Measurements from ENCODE around the gene CLDN16.
A peak's percentile ranks its signal among the peaks of the same experiment; 100 is the strongest.

The CLDN16 gene

DNA sequence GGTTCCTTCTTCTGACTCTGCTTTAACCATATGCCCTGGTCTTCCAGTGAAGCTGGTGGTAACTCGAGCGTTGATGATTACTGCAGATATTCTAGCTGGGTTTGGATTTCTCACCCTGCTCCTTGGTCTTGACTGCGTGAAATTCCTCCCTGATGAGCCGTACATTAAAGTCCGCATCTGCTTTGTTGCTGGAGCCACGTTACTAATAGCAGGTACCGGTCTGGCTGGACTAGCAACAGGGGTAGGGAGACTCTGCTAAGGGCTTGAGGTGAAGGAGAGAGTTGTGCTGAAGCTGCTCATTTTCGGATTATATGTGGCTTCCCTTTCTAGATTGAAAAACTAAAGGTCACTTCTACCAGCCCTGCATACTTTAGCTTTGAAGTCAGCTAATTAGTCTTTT lies 16.8 kb downstream of the CLDN16 start:
- DNase-seq (ENCODE audit: low read depth, low spot score): no peak
- no peaks in the 10 kb centered on the region for H3K4me1 ChIP-seq (ENCODE audit: control insufficient read depth, insufficient read depth, low read length)
- H3K27me3 ChIP-seq (ENCODE audit: control insufficient read depth, insufficient read depth, low read length): no peaks in the 10 kb centered on the region
- no peak overlapping the region for H3K4me3 ChIP-seq (ENCODE audit: low read length)
- no peaks in the 10 kb centered on the region for H3K9me3 ChIP-seq (ENCODE audit: control insufficient read depth, insufficient read depth, low read length)
- no CpG with 5 or more reads among the region's 8 CpGs for WGBS (ENCODE audit: insufficient coverage, insufficient read length)
- H3K36me3 ChIP-seq (ENCODE audit: control insufficient read depth, insufficient read depth, low read length): no peaks in the 10 kb centered on the region
- no peak overlapping the region for H3K27ac ChIP-seq (ENCODE audit: low read length)

DNA sequence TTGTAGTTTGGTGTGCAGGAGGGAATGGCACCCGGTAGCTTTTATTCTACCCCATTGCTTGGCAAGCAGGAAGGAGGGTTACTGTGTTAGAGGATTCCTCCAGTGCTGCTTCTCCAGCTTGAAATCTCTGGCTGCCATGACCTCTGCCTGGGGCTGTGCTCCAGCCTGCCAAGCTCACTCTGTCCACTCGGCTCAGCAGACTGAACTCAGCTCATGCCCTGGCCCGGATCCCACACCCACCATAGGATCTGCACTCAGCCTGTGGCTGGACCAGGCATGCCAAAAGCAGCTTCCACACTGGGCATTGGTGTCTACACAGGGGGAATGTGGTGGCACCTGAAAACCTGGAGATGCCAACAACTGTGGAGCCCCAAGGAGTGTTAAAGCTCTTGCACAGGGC lies 26.3 kb downstream of the CLDN16 start:
- WGBS (ENCODE audit: insufficient coverage, insufficient read length): no CpG with 5 or more reads among the region's 3 CpGs
- Histone ChIP-seq H3K9me3 (ENCODE audit: control insufficient read depth, insufficient read depth, low read length) (no peaks in the 10 kb centered on the region), H3K4me1 (ENCODE audit: control insufficient read depth, insufficient read depth, low read length) (no peaks in the 10 kb centered on the region), H3K27me3 (ENCODE audit: control insufficient read depth, insufficient read depth, low read length) (no peaks in the 10 kb centered on the region), H3K4me3 (ENCODE audit: low read length) (no peak overlapping the region), H3K36me3 (ENCODE audit: control insufficient read depth, insufficient read depth, low read length) (no peaks in the 10 kb centered on the region), H3K27ac (ENCODE audit: low read length) (no peak overlapping the region)
- DNase-seq (ENCODE audit: low read depth, low spot score): no peak

DNA sequence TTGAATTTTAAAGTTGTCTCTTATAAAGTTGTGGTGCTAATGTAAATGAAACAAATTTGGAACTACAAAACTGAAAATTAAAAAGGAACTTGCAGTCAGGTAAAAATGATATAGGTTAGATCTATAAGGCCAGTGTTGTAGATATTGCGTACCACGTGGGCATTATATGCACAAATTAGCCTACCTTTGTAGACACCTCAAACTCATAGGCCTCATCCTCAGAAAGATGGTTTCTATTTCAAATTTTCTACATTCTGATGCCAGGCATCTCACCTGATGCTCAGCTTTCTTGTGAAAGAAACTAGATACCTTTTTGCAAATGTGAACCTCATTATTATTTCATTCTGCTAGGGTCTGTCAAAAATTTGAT lies 36.1 kb downstream of the CLDN16 start:
- H3K4me1 ChIP-seq (ENCODE audit: control insufficient read depth, insufficient read depth, low read length): no peaks in the 10 kb centered on the region
- no peak overlapping the region for H3K27ac ChIP-seq (ENCODE audit: low read length)
- H3K36me3 ChIP-seq (ENCODE audit: control insufficient read depth, insufficient read depth, low read length): no peaks in the 10 kb centered on the region
- no CpG with 5 or more reads among the region's 2 CpGs for WGBS (ENCODE audit: insufficient coverage, insufficient read length)
- no peak overlapping the region for H3K4me3 ChIP-seq (ENCODE audit: low read length)
- DNase-seq (ENCODE audit: low read depth, low spot score): no peak
- H3K9me3 ChIP-seq (ENCODE audit: control insufficient read depth, insufficient read depth, low read length): no peaks in the 10 kb centered on the region
- no peaks in the 10 kb centered on the region for H3K27me3 ChIP-seq (ENCODE audit: control insufficient read depth, insufficient read depth, low read length)

DNA sequence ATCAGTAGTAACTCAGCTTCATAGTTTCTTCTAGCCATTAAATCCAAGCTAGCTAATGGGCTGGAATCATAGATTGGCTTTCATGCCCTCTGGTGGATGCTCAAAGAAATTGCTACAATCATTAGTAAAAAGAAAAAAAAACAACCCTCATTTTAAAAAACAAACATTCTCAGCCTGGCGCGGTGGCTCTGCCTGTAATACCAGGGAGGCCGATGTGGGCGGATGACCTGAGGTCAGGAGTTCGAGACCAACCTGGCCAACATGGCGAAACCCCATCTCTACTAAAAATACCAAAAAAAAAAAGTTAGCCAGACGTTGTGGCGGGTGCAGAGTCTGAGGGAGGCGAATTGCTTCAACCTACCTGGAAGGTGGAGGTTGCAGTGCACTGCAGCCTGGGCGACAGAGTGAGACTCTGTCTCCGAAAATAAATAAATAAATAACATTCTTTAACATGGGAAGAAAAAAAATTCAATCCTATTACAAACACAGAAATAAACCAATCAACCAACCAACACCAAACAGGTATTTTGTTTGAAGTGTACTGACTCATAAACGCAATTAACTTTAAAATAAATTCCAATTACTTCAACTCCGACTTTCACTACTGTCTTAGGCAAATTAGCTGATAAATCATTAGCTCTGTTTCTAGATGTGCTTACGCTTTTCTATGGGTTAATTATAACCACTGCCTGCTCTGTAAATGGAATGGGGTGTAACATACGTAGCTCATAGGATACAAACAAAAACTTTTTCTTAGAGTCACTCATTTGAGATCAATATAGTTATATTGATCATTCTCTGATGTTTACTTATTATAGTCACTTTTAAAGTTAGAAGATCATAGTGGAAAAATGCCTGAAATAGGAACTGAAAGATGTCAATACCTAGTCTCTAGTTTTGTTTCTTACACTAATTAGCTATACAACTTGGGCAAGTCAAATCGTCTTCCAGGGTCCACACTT lies 36.8 kb downstream of the CLDN16 start:
- H3K27me3 ChIP-seq (ENCODE audit: control insufficient read depth, insufficient read depth, low read length): no peaks in the 10 kb centered on the region
- no peak overlapping the region for H3K27ac ChIP-seq (ENCODE audit: low read length)
- H3K9me3 ChIP-seq (ENCODE audit: control insufficient read depth, insufficient read depth, low read length): no peaks in the 10 kb centered on the region
- WGBS (ENCODE audit: insufficient coverage, insufficient read length): 100% methylated on average over 2 of the region's 16 CpGs
- H3K36me3 ChIP-seq (ENCODE audit: control insufficient read depth, insufficient read depth, low read length): no peaks in the 10 kb centered on the region
- no peaks in the 10 kb centered on the region for H3K4me1 ChIP-seq (ENCODE audit: control insufficient read depth, insufficient read depth, low read length)
- no peak overlapping the region for H3K4me3 ChIP-seq (ENCODE audit: low read length)
- peak; percentile 41 for DNase-seq (ENCODE audit: low read depth, low spot score)

DNA sequence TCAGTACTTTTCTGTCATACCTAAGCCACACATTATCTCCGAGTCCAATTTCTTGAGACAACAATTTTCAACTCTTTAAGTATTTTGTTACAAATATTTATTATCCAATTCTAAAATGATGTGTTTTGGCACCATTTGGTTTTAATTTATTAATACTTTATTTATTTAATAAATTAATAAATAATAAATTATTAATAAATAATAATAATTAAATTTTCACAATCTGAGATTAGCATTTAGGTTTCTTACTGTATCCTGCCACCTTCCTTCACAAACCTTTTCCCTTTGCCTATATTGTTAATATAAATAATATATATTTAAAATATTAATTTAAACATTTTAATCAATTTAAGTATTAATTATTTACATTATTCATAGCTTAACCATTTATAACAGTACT lies 37.9 kb downstream of the CLDN16 start:
- no peak for DNase-seq (ENCODE audit: low read depth, low spot score)
- Histone ChIP-seq H3K27me3 (ENCODE audit: control insufficient read depth, insufficient read depth, low read length) (no peaks in the 10 kb centered on the region), H3K27ac (ENCODE audit: low read length) (no peak overlapping the region), H3K4me3 (ENCODE audit: low read length) (no peak overlapping the region), H3K9me3 (ENCODE audit: control insufficient read depth, insufficient read depth, low read length) (no peaks in the 10 kb centered on the region), H3K36me3 (ENCODE audit: control insufficient read depth, insufficient read depth, low read length) (no peaks in the 10 kb centered on the region), H3K4me1 (ENCODE audit: control insufficient read depth, insufficient read depth, low read length) (no peaks in the 10 kb centered on the region)
- no CpG with 5 or more reads among the region's 1 CpG for whole genome bisulfite sequencing (ENCODE audit: insufficient coverage, insufficient read length)

DNA sequence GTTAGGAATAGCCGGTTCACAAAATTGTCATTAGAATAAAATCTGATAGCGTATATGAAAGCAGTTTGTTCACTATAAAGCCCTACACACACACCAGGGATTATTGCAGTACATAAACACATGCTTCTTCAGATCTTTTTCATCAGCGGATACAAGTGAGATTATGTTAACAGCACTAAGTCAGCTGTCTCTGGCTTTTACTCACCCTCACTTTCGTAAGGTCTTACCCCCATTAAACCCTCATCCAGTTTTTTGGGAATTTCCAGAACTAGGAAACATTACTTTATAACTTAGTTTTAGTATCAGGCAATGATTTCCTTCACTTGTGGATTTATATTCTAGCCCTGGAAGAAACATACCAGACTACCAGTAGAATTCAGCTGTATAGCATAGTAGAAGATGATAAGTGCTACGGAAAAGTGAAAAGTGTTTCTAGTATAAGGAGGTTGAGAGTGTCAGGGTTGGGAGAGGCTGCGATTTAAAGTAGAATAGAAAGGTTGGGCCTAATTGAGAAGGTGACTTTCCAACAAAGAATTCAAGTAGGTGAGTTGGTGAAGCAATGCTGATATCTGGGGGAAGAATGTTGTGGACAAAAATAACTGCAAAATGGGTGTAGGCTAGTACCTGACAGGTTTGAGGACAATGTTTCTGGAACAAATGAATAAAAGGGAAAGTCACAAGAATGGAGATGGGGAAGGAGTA lies 39.0 kb downstream of the CLDN16 start:
- Histone ChIP-seq H3K9me3 (ENCODE audit: control insufficient read depth, insufficient read depth, low read length) (no peaks in the 10 kb centered on the region), H3K4me1 (ENCODE audit: control insufficient read depth, insufficient read depth, low read length) (no peaks in the 10 kb centered on the region), H3K36me3 (ENCODE audit: control insufficient read depth, insufficient read depth, low read length) (no peaks in the 10 kb centered on the region), H3K27me3 (ENCODE audit: control insufficient read depth, insufficient read depth, low read length) (no peaks in the 10 kb centered on the region), H3K27ac (ENCODE audit: low read length) (no peak overlapping the region), H3K4me3 (ENCODE audit: low read length) (no peak overlapping the region)
- no peak for DNase-seq (ENCODE audit: low read depth, low spot score)
- WGBS (ENCODE audit: insufficient coverage, insufficient read length): no CpG with 5 or more reads among the region's 6 CpGs

DNA sequence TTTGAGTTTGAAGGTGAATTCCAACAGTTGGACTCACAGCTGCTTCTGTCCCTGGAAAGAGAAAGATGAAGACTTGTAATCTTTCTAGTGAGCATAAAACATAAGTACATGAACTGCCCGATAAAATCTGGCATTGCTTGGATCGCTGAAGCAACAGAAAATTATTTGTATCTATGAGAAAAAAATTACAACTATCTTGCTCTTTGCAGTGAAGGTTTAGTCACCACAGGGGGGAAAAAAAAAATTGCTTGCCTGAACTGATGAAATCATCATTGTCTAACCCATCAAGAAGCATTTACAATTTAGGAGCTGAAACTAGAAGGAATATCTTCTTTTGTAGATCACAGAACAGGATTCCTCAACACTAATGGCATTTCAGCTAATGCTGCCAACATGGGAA lies 41.7 kb downstream of the CLDN16 start:
- no peaks in the 10 kb centered on the region for H3K4me1 ChIP-seq (ENCODE audit: control insufficient read depth, insufficient read depth, low read length)
- H3K36me3 ChIP-seq (ENCODE audit: control insufficient read depth, insufficient read depth, low read length): no peaks in the 10 kb centered on the region
- H3K27me3 ChIP-seq (ENCODE audit: control insufficient read depth, insufficient read depth, low read length): no peaks in the 10 kb centered on the region
- H3K4me3 ChIP-seq (ENCODE audit: low read length): no peak overlapping the region
- DNase-seq (ENCODE audit: low read depth, low spot score): no peak
- H3K9me3 ChIP-seq (ENCODE audit: control insufficient read depth, insufficient read depth, low read length): no peaks in the 10 kb centered on the region
- no peak overlapping the region for H3K27ac ChIP-seq (ENCODE audit: low read length)
- WGBS (ENCODE audit: insufficient coverage, insufficient read length): no CpG with 5 or more reads among the region's 2 CpGs

DNA sequence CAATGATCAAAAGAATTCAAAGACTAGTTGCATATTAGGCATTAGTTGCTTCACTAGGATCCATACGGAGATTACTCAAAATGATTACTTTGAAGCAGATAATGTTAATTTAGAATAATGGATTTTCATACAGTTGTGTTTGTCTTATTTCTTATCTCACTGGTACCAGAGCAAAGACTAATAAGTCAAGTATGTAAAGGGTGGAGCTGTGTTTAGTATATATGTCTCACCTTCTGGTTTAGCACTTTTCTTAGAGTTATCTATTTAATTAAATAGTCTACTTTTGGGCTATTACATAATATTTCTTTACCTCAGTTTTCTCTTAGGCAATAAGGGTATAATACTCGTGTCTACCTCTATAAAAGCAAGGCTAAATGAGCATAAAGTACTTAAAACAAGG lies 42.9 kb downstream of the CLDN16 start:
- no CpG with 5 or more reads among the region's 2 CpGs for WGBS (ENCODE audit: insufficient coverage, insufficient read length)
- no peaks in the 10 kb centered on the region for H3K4me1 ChIP-seq (ENCODE audit: control insufficient read depth, insufficient read depth, low read length)
- DNase-seq (ENCODE audit: low read depth, low spot score): no peak
- H3K27me3 ChIP-seq (ENCODE audit: control insufficient read depth, insufficient read depth, low read length): no peaks in the 10 kb centered on the region
- H3K9me3 ChIP-seq (ENCODE audit: control insufficient read depth, insufficient read depth, low read length): no peaks in the 10 kb centered on the region
- no peaks in the 10 kb centered on the region for H3K36me3 ChIP-seq (ENCODE audit: control insufficient read depth, insufficient read depth, low read length)
- no peak overlapping the region for H3K4me3 ChIP-seq (ENCODE audit: low read length)
- H3K27ac ChIP-seq (ENCODE audit: low read length): no peak overlapping the region

DNA sequence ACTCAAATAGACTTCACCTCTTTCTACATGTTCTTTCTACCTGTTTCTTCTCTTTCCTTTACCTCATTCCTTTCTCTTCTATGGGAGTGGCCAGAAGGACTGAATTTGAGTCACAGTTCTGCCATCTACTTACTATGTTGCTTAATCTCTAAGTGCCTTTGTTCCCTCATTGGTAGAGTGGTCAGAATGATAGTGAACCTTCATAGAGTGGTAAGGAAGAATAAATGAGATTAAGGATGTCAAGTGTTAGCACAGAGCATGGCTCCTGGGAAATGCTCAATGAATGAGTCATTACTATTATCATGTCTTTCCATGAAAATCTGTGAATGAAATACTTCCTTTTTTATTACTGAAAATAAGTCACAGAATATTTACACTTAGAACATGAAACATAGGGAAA lies 44.3 kb downstream of the CLDN16 start:
- no peak overlapping the region for H3K4me3 ChIP-seq (ENCODE audit: low read length)
- H3K27ac ChIP-seq (ENCODE audit: low read length): no peak overlapping the region
- H3K9me3 ChIP-seq (ENCODE audit: control insufficient read depth, insufficient read depth, low read length): no peaks in the 10 kb centered on the region
- no peaks in the 10 kb centered on the region for H3K36me3 ChIP-seq (ENCODE audit: control insufficient read depth, insufficient read depth, low read length)
- no peaks in the 10 kb centered on the region for H3K27me3 ChIP-seq (ENCODE audit: control insufficient read depth, insufficient read depth, low read length)
- H3K4me1 ChIP-seq (ENCODE audit: control insufficient read depth, insufficient read depth, low read length): no peaks in the 10 kb centered on the region
- no peak for DNase-seq (ENCODE audit: low read depth, low spot score)

DNA sequence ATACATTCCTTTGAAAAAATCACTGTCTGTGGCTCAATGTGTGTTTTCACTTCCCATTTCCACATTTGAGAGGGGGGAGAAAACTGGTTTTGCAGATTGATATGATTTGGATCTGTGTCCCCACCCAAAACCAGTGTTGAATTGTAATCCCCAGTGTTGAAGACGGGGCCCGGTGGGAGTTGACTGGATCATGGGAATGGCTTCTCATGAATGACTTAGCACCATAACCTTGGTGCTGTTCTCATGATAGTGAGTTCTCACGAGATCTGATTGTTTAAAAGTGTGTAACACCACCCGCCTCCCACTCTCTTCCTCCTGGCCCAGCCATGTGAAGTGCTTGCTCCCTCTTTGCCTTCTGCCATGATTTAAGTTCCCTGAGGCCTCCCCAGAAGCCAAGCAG lies 45.7 kb downstream of the CLDN16 start:
- WGBS (ENCODE audit: insufficient coverage, insufficient read length): no CpG with 5 or more reads among the region's 4 CpGs
- no peaks in the 10 kb centered on the region for H3K4me1 ChIP-seq (ENCODE audit: control insufficient read depth, insufficient read depth, low read length)
- DNase-seq (ENCODE audit: low read depth, low spot score): no peak
- H3K27ac ChIP-seq (ENCODE audit: low read length): no peak overlapping the region
- H3K9me3 ChIP-seq (ENCODE audit: control insufficient read depth, insufficient read depth, low read length): no peaks in the 10 kb centered on the region
- H3K36me3 ChIP-seq (ENCODE audit: control insufficient read depth, insufficient read depth, low read length): no peaks in the 10 kb centered on the region
- H3K4me3 ChIP-seq (ENCODE audit: low read length): no peak overlapping the region
- H3K27me3 ChIP-seq (ENCODE audit: control insufficient read depth, insufficient read depth, low read length): no peaks in the 10 kb centered on the region
